ENCODE results near the gene ZNF784. TPM values are rescaled to one million over a fixed set of nuclear protein-coding genes. Genes with fewer than 3 reads are reported as not detected.

Gene ZNF784
- total and polyA plus RNA-seq, 2 of the 13 experiments (the other 11 are each of a cell fraction or from before 2014, with no cell fraction given): 4.1 to 4.2 TPM

DNA sequence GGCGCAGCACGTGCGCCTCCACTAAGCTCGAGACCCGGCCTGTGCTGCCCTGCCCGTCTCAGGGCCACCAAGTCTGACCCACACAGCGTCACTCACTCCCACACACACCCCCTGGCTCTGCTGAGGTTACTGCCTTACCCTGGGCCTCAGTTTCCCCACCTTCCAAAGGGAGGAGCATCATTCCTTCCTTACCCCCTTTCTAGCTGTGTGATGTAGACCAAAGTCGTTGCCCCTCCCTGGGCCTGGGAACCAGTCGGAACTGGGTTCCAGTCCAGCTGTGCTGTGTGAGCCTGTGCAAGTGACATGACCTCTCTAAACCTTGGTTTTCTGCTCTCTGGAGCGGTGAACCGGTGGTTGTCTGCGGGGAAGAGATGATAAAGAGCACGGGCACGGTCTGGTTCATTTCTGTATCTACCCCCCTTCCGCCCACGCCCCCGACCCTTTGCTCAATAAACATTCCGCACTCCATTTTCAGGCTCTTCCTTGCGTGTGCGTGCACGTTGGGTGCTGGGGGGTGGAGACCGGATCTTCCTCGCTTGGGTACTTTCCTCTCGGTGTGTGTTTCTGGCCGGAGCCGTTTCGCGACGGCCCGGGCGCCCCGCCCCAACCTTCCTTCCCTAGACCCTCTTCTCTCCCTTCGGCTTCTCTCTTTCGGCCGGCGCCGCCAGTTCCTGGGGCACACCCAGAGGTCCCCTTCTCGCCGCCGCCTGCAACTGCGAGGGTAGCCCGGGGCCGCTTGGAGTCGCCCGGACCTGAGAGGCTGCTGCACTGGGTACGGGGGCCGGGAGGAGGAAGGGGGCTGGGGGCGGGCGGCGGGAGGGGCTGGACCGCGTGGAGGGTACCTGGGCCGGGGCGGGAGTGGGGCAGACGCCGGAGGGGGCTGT, 18.9 kb upstream of the ZNF784 start, which contains the start of gene ZNF581 (continued):
- TF ChIP-seq REST (IDR thresholded peaks at IDR 0.05; ENCODE audit: borderline replicate concordance in 1 of 2, low read depth in 1 of 2, low read length in 2 of 2) (peak in 1 of 2 experiments; percentile 36; a peak in 1 of 4 replicates), SIN3B (IDR thresholded peaks at IDR 0.05; ENCODE audit: low read length) (peak; percentile 91), NR2F6 (IDR thresholded peaks at IDR 0.05) (no peak), NR2F6 (CRISPR knock-in tag; IDR thresholded peaks at IDR 0.05) (peak; percentile 43; the same call in 1 of the 2 replicates), EEA1 (CRISPR knock-in tag; IDR thresholded peaks at IDR 0.05; ENCODE audit: borderline replicate concordance) (no peak), ZBTB20 (CRISPR knock-in tag; IDR thresholded peaks at IDR 0.05; ENCODE audit: borderline replicate concordance, low read depth) (peak; percentile 62; the same call in 1 of the 2 replicates), ZNF788 (CRISPR knock-in tag; IDR thresholded peaks at IDR 0.05; ENCODE audit: borderline replicate concordance) (peak; percentile 84; the same call in 1 of the 2 replicates), HDAC2 (CRISPR knock-in tag; IDR thresholded peaks at IDR 0.05) (peak; percentile 37; the same call in 1 of the 2 replicates), GFI1 (CRISPR knock-in tag; IDR thresholded peaks at IDR 0.05; ENCODE audit: borderline replicate concordance) (peak; percentile 49; the same call in 1 of the 2 replicates), ZNF777 (CRISPR knock-in tag; IDR thresholded peaks at IDR 0.05) (peak; percentile 26; the same call in 1 of the 2 replicates), MYC (CRISPR knock-in tag; IDR thresholded peaks at IDR 0.05; ENCODE audit: borderline replicate concordance) (0 out of 2 replicates have a peak, but pooled peaks have one; percentile 62), ZNF569 (CRISPR knock-in tag; IDR thresholded peaks at IDR 0.05; ENCODE audit: borderline replicate concordance) (no peak), TEAD2 (CRISPR knock-in tag; IDR thresholded peaks at IDR 0.05) (no peak), TBX2 (CRISPR knock-in tag; IDR thresholded peaks at IDR 0.05; ENCODE audit: borderline replicate concordance) (peak; percentile 40; the same call in 1 of the 2 replicates), ZNF790 (CRISPR knock-in tag; IDR thresholded peaks at IDR 0.05; ENCODE audit: borderline replicate concordance) (peak; percentile 77; the same call in 1 of the 2 replicates), ZNF713 (CRISPR knock-in tag; IDR thresholded peaks at IDR 0.05) (0 out of 2 replicates have a peak, but pooled peaks have one; percentile 32), ZFP91 (CRISPR knock-in tag; IDR thresholded peaks at IDR 0.05; ENCODE audit: borderline replicate concordance) (peak; percentile 74; the same call in 1 of the 2 replicates)
- TF ChIP-seq, protein P1, sequence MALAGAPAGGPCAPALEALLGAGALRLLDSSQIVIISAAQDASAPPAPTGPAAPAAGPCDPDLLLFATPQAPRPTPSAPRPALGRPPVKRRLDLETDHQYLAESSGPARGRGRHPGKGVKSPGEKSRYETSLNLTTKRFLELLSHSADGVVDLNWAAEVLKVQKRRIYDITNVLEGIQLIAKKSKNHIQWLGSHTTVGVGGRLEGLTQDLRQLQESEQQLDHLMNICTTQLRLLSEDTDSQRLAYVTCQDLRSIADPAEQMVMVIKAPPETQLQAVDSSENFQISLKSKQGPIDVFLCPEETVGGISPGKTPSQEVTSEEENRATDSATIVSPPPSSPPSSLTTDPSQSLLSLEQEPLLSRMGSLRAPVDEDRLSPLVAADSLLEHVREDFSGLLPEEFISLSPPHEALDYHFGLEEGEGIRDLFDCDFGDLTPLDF (CRISPR knock-in tag; IDR thresholded peaks at IDR 0.05): no peak

Data from HepG2 (cell line).